ENCODE measurements around the gene ABCC6. TPM values are rescaled to one million over a fixed set of nuclear protein-coding genes. Genes with fewer than 3 reads are reported as not detected.
"Not testable (repeated sequence)": the region's sequence is repeated elsewhere in the genome, so short reads cannot be mapped to it uniquely, and the experiment has no call there.

ABCC6 gene
- total RNA-seq, result 1 to 10 TPM in 1 of 2 donors, under 1 TPM in 1; 0.87 to 1.0 TPM
- 1.5 TPM for polyA plus RNA-seq (ENCODE audit: insufficient read depth, low read depth, low replicate concordance)
- long read RNA-seq, donor 1, partial matches to known transcripts, result 0 of 2 reads
- long read RNA-seq, donor 1, other reads (novel, unspliced or antisense), result 0 of 2 reads
- long read RNA-seq, donor 2, result 0 reads

DNA sequence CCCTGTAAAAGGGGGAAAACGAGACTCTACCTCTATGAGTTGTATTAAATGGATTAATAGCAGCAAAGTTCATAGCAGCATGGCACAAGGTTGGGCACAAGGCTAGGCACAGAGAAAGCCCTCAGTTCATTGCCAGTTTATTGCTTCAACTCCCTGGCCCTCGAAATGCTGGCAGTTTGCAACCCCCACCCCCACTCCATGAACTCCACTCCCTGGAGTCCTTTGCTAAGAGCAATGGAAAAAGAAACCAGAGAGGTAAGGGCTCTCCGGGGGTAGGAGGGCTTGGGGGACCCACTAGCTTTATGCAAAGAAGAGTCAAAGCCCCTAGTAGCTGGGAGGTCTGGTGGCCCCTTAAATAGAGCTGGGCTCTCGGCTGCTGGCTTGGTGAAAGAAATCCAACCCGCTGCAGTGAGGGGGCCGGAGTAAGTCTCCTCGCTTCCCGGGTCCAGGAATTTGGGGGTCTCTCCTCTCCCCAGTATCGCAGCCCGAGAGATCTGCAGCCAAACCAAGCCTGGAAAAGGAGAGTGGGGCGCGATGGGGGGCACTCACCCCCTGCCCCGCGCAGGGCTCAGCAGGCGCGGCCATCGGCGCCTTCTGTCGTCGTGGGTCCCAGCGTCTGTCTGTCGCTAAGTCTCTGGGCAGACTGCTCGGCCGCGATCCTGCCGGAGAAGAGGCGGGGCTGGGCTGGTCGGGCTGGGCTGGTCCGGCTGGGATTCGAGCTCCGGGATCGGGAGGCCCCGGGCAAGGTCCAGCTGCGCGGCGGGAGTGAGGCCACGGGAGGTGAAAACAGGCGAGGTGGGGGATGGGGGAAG, at the start of gene ABCC6:
Gene ABCC6, minus strand, starts transcription at position 645 of the 812 bp plus-strand sequence. Its CDS starts 60 bp downstream, at position 585.
- H3K4me3 ChIP-seq; DNase-seq; intact Hi-C loops (cut with DNase I; ENCODE audit: low total_unique reads); H3K9me3 ChIP-seq; H3K27ac ChIP-seq; H3K27me3 ChIP-seq; H3K36me3 ChIP-seq (ENCODE audit: low read depth, missing control alignments); H3K4me1 ChIP-seq: not testable (repeated sequence)
- 17 to 42% methylated on average over 2 to 3 of the region's 38 CpGs for WGBS, 2 donors

DNA sequence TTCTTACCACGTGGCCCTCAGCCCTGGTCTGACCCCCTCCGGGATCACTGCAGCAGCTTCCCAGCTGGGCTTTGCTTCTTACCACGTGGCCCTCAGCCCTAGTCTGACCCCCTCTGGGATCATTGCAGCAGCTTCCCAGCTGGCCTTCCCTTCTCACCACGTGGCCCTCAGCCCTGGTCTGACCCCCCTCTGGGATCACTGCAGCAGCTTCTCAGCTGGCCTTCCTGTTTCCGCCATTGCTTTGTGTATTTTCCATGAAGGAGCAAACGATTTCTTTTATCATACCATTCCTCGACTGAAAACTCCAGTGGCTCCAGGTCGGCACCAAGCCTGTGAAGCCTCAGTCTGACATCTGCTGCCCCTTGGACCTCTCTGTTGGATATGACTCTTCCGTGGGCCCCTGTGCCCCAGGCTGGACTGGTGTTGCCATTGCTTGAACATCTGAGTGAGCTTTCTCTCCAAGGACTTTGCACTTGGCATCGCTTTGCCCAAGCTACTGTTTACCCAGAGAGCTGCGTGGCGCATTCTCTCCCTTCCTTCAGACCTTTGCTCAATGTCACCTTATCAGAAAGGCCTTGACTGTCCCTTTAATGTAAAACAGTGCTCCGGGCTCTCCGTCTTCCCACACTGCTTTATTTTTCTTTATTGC, 49.4 kb upstream of the ABCC6 start:
- DNase-seq; H3K9me3 ChIP-seq; H3K27me3 ChIP-seq; H3K36me3 ChIP-seq (ENCODE audit: low read depth, missing control alignments); H3K4me1 ChIP-seq; intact Hi-C loops (cut with DNase I; ENCODE audit: low total_unique reads); H3K4me3 ChIP-seq; H3K27ac ChIP-seq: not testable (repeated sequence)
- WGBS, 2 donors, result no CpG with 5 or more reads among the region's 14 CpGs

DNA sequence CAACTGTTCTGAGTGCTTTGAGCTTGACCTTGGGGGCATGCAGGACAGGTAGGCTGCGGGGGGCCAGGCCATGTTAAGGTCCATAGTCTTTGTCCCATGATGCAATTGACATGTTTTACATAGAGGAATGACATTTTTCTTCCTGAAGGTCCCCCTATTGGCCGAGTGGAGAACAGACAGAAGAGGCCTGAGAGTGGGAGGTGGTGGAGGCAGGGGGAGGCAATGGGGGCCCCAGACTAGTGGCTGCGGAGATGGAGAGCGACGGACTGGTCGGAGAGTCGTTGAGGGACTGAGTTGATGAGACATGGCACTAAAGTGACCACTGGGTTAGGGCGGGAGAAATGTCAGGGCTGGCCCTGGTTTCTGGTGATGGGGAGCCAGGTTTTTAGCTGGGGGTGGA, 48.4 kb upstream of the ABCC6 start:
- intact Hi-C loops (cut with DNase I; ENCODE audit: low total_unique reads); H3K4me1 ChIP-seq; H3K4me3 ChIP-seq; DNase-seq; H3K27me3 ChIP-seq; H3K9me3 ChIP-seq; H3K27ac ChIP-seq; H3K36me3 ChIP-seq (ENCODE audit: low read depth, missing control alignments): not testable (repeated sequence)
- no CpG with 5 or more reads among the region's 8 CpGs for WGBS, 2 donors

- H3K36me3 ChIP-seq (ENCODE audit: low read depth, missing control alignments); intact Hi-C loops (cut with DNase I; ENCODE audit: low total_unique reads); H3K4me3 ChIP-seq; H3K27me3 ChIP-seq; H3K9me3 ChIP-seq; H3K4me1 ChIP-seq; DNase-seq; H3K27ac ChIP-seq: not testable (repeated sequence)
- 97 to 100% methylated on average over 5 to 9 of the region's 10 CpGs for WGBS, 2 donors
These were observed 45.0 kb upstream of the ABCC6 start for GRCh38 chr16:16268185-16268808.

- H3K9me3 ChIP-seq; H3K4me1 ChIP-seq; H3K36me3 ChIP-seq (ENCODE audit: low read depth, missing control alignments); H3K27me3 ChIP-seq; DNase-seq; H3K27ac ChIP-seq; intact Hi-C loops (cut with DNase I; ENCODE audit: low total_unique reads); H3K4me3 ChIP-seq: not testable (repeated sequence)
- WGBS, 2 donors, result no CpG with 5 or more reads among the region's 3 CpGs
These were observed 44.4 kb upstream of the ABCC6 start for GRCh38 chr16:16267708-16268107.

DNA sequence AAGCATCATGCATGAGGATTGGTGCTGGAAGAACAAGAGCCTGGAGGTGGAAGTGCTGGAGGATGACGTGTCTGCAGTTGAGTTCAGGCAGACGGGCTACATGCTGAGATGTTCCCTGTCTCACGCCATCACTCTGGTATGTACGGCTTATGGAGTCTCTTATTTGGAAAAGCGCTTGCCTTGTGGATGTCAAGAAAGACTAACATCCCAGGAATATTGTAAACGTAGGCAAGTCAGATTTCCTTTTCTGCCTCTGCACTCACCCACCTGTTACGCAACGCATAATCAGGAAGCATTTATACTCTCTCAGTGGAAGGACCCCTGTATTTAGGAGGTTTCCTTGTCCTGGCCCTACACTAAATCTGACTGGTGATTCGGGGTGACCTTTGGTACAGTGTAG, 41.8 kb upstream of the ABCC6 start:
- WGBS, 2 donors, result 88 to 92% methylated on average over 5 to 7 of the region's 9 CpGs

DNA sequence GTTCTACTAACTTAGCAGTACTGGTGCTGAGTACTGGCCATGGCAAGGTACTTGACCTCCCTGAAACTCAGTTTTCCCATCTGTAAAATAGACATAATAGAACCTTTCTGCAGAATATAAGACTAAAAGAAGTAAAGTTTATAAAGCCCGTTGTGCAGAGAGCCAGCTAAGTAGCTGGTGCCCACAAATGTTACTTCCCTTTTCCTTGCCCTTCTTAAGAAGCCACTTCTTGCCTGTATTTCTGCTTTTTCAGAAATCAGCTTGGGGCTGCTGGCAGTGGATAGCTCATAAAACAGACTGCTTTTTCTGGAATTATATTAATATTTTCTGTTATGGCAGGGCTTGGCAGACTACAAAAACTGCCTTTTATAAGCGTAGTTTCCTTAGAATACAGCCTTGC, 40.7 kb upstream of the ABCC6 start:
- H3K9me3 ChIP-seq; intact Hi-C loops (cut with DNase I; ENCODE audit: low total_unique reads): not testable (repeated sequence)

More for the DNA sequence above, 41.8 kb upstream of the ABCC6 start:
- H3K4me1 ChIP-seq; H3K4me3 ChIP-seq; H3K36me3 ChIP-seq (ENCODE audit: low read depth, missing control alignments); DNase-seq; intact Hi-C loops (cut with DNase I; ENCODE audit: low total_unique reads); H3K9me3 ChIP-seq; H3K27ac ChIP-seq; H3K27me3 ChIP-seq: not testable (repeated sequence)

GRCh38 chr16:16262954-16263555, 39.8 kb upstream of the ABCC6 start:
- WGBS, 2 donors, result 87 to 100% methylated on average over 4 to 14 of the region's 15 CpGs

More for the DNA sequence above, 40.7 kb upstream of the ABCC6 start:
- not testable (repeated sequence) for H3K27ac ChIP-seq; H3K27me3 ChIP-seq; DNase-seq; H3K4me1 ChIP-seq; H3K4me3 ChIP-seq; H3K36me3 ChIP-seq (ENCODE audit: low read depth, missing control alignments)
- 83% methylated on average over 1 of the region's 2 CpGs; no CpG with 5 or more reads in 1 of the 2 donors for WGBS, 2 donors

GRCh38 chr16:16259971-16260370, 36.7 kb upstream of the ABCC6 start:
- H3K9me3 ChIP-seq; H3K27ac ChIP-seq; DNase-seq; H3K4me1 ChIP-seq; intact Hi-C loops (cut with DNase I; ENCODE audit: low total_unique reads); H3K36me3 ChIP-seq (ENCODE audit: low read depth, missing control alignments); H3K27me3 ChIP-seq; H3K4me3 ChIP-seq: not testable (repeated sequence)
- 100% methylated on average over 1 of the region's 4 CpGs for WGBS, 2 donors

More at GRCh38 chr16:16262954-16263555, 39.8 kb upstream of the ABCC6 start:
- DNase-seq; H3K27me3 ChIP-seq; H3K9me3 ChIP-seq; H3K27ac ChIP-seq; H3K4me1 ChIP-seq; H3K4me3 ChIP-seq; H3K36me3 ChIP-seq (ENCODE audit: low read depth, missing control alignments); intact Hi-C loops (cut with DNase I; ENCODE audit: low total_unique reads): not testable (repeated sequence)

DNA sequence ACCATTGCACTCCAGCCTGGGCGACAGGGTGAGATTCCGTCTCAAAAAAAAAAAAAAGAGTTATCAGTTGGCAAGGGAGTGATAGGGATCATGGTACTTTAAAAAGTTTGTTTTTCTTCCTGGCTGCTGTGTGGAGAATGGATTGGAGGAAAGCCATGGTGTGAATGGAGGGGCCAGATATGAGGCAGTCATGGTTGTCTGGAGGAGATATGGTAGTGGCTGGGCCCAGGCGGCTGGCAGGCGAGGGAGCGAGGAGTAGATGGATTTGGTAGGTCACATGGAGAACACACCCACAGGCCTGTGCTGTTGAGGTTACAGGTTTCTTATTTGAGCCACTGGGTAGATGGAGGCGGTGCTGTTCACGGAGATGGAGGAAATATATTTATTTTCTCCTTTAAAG, 35.5 kb upstream of the ABCC6 start:
- H3K36me3 ChIP-seq (ENCODE audit: low read depth, missing control alignments); intact Hi-C loops (cut with DNase I; ENCODE audit: low total_unique reads); H3K4me3 ChIP-seq; H3K9me3 ChIP-seq; H3K27me3 ChIP-seq; H3K4me1 ChIP-seq; H3K27ac ChIP-seq; DNase-seq: not testable (repeated sequence)
- 84 to 96% methylated on average over 7 of the region's 7 CpGs for WGBS, 2 donors

All from testis (tissue), 5 donors.